ENCODE measurements around the gene TBC1D22A. TPM values are rescaled to one million over a fixed set of nuclear protein-coding genes. Genes with fewer than 3 reads are reported as not detected.
A peak's percentile ranks its signal among the peaks of the same experiment; 100 is the strongest.

The TBC1D22A gene
- total and polyA plus RNA-seq, 2 donors from 2014 or later = 24.6 to 39.4 TPM

DNA sequence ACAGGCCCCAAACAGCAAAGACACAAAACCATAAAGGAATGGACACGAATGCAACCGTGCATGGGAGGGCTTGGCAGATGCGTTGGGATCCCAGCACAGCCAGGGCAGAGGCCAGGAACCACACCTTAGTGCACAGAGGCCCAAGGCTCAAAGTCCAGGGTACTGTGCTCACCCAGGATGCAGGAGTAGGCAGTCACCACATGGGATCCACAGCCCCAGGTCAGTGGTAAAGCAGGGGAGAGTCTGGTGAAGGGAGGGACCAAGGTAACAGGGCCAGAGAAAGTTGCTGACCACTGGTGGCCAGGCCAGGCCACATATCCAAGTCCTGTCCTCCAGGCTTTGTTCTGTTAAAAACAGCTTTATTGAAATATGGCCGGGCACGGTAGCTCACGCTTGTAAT is 17.9 kb upstream of the TBC1D22A start:
- no peaks in the 10 kb centered on the region for H3K9me3 ChIP-seq (ENCODE audit: control insufficient read depth in 2 of 3, insufficient read depth in 1 of 3, low read length in 3 of 3)
- H3K27me3 ChIP-seq (ENCODE audit: control insufficient read depth, insufficient read depth, low read length) = no peaks in the 10 kb centered on the region
- H3K27ac ChIP-seq (ENCODE audit: low read depth in 2 of 2, low read length in 2 of 2) = no peak overlapping the region
- no peak overlapping the region for H3K4me3 ChIP-seq (ENCODE audit: low read length in 3 of 3)
- FAIRE-seq (no peak), DNase-seq (peak in 1 of 5 donors; percentile 22)
- intact Hi-C loops (cut with DNase I) = no loop called here
- no peak overlapping the region for H3K9ac ChIP-seq (ENCODE audit: low read length in 3 of 3)
- H3K36me3 ChIP-seq (ENCODE audit: control insufficient read depth in 2 of 3, insufficient read depth in 3 of 3, low read length in 3 of 3) = no peaks in the 10 kb centered on the region
- TF ChIP-seq CTCF (IDR thresholded peaks at IDR 0.05; ENCODE audit: borderline replicate concordance, extremely low read depth, insufficient read depth) = no peak
- H3K4me1 ChIP-seq (ENCODE audit: control insufficient read depth in 2 of 3, insufficient read depth in 2 of 3, low read depth in 1 of 3, low read length in 3 of 3) = peaks cover 0 to 10% (median 5%) of the 10 kb centered on the region in 3 donors

DNA sequence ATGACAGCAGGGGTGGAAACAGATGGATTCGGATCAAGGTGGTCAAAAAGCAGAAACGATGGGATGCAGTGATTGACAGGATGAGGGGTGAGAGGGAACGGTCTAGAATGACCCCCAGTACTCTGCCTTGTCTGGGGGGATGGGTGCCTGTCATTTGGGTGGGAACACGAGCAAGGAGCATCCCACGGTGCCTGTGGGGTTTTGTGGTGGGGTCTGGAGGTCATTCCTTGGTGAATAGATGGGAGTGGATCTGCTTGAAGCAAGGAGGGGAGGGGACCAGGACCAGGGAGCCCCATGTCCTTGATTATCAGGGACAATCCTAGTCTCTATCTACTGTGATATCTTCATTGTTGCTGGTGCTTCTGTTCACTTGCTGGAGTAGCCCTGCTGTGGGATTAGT is 16.3 kb upstream of the TBC1D22A start:
- H3K27ac ChIP-seq (ENCODE audit: low read depth in 2 of 2, low read length in 2 of 2) = no peak overlapping the region
- H3K27me3 ChIP-seq (ENCODE audit: control insufficient read depth, insufficient read depth, low read length) = no peaks in the 10 kb centered on the region
- peaks cover 0 to 20% (median 20%) of the 10 kb centered on the region in 3 donors for H3K4me1 ChIP-seq (ENCODE audit: control insufficient read depth in 2 of 3, insufficient read depth in 2 of 3, low read depth in 1 of 3, low read length in 3 of 3)
- no peaks in the 10 kb centered on the region for H3K9me3 ChIP-seq (ENCODE audit: control insufficient read depth in 2 of 3, insufficient read depth in 1 of 3, low read length in 3 of 3)
- DNase-seq = peak in 2 of 5 donors; percentile 14 to 44
- no peak overlapping the region for H3K4me3 ChIP-seq (ENCODE audit: low read length in 3 of 3)
- no peak overlapping the region for H3K9ac ChIP-seq (ENCODE audit: low read length in 3 of 3)
- FAIRE-seq = no peak
- H3K36me3 ChIP-seq (ENCODE audit: control insufficient read depth in 2 of 3, insufficient read depth in 3 of 3, low read length in 3 of 3) = no peaks in the 10 kb centered on the region
- no peak for TF ChIP-seq CTCF (IDR thresholded peaks at IDR 0.05; ENCODE audit: borderline replicate concordance, extremely low read depth, insufficient read depth)
- intact Hi-C loops (cut with DNase I) = no loop called here

GRCh38 chr22:46746620-46747019 is 15.8 kb upstream of the TBC1D22A start:
- no peak overlapping the region for H3K4me3 ChIP-seq (ENCODE audit: low read length in 3 of 3)
- no peaks in the 10 kb centered on the region for H3K27me3 ChIP-seq (ENCODE audit: control insufficient read depth, insufficient read depth, low read length)
- no peak overlapping the region for H3K27ac ChIP-seq (ENCODE audit: low read depth in 2 of 2, low read length in 2 of 2)
- no peak for FAIRE-seq
- no peak for TF ChIP-seq CTCF (IDR thresholded peaks at IDR 0.05; ENCODE audit: borderline replicate concordance, extremely low read depth, insufficient read depth)
- DNase-seq = peak in 1 of 5 donors; percentile 20
- peaks cover 0 to 24% (median 22%) of the 10 kb centered on the region in 3 donors for H3K4me1 ChIP-seq (ENCODE audit: control insufficient read depth in 2 of 3, insufficient read depth in 2 of 3, low read depth in 1 of 3, low read length in 3 of 3)
- no peak overlapping the region for H3K9ac ChIP-seq (ENCODE audit: low read length in 3 of 3)
- intact Hi-C loops (cut with DNase I) = no loop called here
- no peaks in the 10 kb centered on the region for H3K9me3 ChIP-seq (ENCODE audit: control insufficient read depth in 2 of 3, insufficient read depth in 1 of 3, low read length in 3 of 3)
- no peaks in the 10 kb centered on the region for H3K36me3 ChIP-seq (ENCODE audit: control insufficient read depth in 2 of 3, insufficient read depth in 3 of 3, low read length in 3 of 3)

GRCh38 chr22:46747646-46748045 is 14.8 kb upstream of the TBC1D22A start:
- Histone ChIP-seq H3K4me3 (ENCODE audit: low read length in 3 of 3) (no peak overlapping the region), H3K4me1 (ENCODE audit: control insufficient read depth in 2 of 3, insufficient read depth in 2 of 3, low read depth in 1 of 3, low read length in 3 of 3) (peaks cover 0 to 25% (median 22%) of the 10 kb centered on the region in 3 donors), H3K9me3 (ENCODE audit: control insufficient read depth in 2 of 3, insufficient read depth in 1 of 3, low read length in 3 of 3) (no peaks in the 10 kb centered on the region), H3K36me3 (ENCODE audit: control insufficient read depth in 2 of 3, insufficient read depth in 3 of 3, low read length in 3 of 3) (no peaks in the 10 kb centered on the region), H3K9ac (ENCODE audit: low read length in 3 of 3) (no peak overlapping the region), H3K27ac (ENCODE audit: low read depth in 2 of 2, low read length in 2 of 2) (no peak overlapping the region), H3K27me3 (ENCODE audit: control insufficient read depth, insufficient read depth, low read length) (no peaks in the 10 kb centered on the region)
- TF ChIP-seq CTCF (IDR thresholded peaks at IDR 0.05; ENCODE audit: borderline replicate concordance, extremely low read depth, insufficient read depth) = no peak
- DNase-seq (peak in 1 of 5 donors; percentile 37), FAIRE-seq (no peak)
- intact Hi-C loops (cut with DNase I) = no loop called here
